Measurements from ENCODE around the gene HPN.
A peak's percentile ranks its signal among the peaks of the same experiment; 100 is the strongest.

Gene HPN

DNA sequence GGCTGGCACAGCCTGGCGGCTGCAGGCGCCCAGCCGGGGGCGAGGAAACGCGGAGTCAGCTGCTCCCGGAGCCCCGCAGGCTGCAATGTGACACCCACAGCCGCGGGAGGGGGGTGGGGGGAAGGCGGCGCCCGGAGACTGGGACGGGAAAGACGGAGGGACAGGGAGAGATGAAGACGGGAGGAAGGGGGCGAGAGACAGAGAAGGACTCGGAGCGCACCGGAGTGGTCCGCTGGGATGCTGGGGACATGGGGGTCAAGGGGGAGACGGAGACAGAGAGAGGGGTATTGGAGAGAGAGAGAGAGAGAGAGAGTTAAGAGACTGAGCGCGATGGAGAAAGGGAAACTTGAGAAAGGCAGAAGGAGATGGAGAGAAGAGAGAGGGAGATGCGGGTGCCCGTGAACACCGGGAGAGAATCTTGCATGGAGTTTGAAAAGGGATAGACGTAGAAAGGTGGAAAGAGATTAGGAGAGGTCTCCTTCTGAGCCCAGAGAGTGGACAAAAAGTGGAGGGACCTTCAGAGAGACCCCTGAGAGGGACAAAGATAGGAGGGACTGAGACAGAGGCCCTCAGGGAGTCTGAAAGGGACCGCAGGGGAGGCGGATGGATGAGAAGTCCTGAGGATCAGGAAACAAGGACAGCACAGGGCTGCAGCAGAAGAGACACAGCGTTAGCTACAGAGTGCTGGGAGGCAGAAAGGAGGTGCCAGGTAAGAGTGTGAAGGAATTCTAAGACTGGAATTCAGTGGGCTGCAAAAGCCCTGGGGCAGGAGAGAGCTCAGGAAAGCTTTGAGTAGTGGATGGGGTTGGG lies 10.2 kb upstream of the HPN start:
- ChIA-PET POLR2A (ENCODE audit: low non-redundant PET) (interaction anchor here (0.6 kb wide), 1 partner anchor 18 kb away, joined by 3 read pairs; no protein-coding TSS in a partner anchor), CTCF (interaction anchor here (0.5 to 1.6 kb wide), 3 partner anchors 9 to 59 kb away, joined by 4 to 7 read pairs (median 4); no protein-coding TSS in a partner anchor)
- DNase-seq (ENCODE audit: low spot score): no peak
- TF ChIP-seq, protein P1, sequence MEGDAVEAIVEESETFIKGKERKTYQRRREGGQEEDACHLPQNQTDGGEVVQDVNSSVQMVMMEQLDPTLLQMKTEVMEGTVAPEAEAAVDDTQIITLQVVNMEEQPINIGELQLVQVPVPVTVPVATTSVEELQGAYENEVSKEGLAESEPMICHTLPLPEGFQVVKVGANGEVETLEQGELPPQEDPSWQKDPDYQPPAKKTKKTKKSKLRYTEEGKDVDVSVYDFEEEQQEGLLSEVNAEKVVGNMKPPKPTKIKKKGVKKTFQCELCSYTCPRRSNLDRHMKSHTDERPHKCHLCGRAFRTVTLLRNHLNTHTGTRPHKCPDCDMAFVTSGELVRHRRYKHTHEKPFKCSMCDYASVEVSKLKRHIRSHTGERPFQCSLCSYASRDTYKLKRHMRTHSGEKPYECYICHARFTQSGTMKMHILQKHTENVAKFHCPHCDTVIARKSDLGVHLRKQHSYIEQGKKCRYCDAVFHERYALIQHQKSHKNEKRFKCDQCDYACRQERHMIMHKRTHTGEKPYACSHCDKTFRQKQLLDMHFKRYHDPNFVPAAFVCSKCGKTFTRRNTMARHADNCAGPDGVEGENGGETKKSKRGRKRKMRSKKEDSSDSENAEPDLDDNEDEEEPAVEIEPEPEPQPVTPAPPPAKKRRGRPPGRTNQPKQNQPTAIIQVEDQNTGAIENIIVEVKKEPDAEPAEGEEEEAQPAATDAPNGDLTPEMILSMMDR (conservative IDR thresholded peaks at IDR 0.05; ENCODE audit: low read depth): no peak
- peak overlapping the region; percentile 61 for H3K27ac ChIP-seq

DNA sequence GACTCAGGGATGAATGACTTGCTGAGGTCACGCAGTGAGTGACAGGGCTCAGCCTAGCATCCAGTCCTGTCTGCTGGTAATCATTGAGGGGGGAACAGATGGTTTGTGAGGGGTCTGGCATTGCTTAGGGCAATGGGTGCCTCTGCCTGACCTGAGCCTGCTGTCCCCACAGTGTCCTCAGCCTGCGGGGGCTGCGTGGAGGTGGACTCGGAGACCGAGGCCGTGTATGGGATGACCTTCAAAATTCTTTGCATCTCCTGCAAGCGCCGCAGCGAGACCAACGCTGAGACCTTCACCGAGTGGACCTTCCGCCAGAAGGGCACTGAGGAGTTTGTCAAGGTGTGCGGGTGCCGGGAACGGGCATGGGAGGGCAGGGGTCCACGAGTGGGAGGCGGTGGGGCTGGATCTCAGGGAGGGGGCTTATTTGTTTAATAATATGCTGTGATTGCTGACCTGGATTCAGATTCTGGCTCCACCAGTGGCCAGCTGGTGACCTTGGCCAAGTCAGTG lies 9.1 kb upstream of the HPN start:
- H3K27ac ChIP-seq: no peak overlapping the region
- POLR2A ChIA-PET (ENCODE audit: low non-redundant PET): no interaction called here
- no peak for DNase-seq (ENCODE audit: low spot score)
- CTCF ChIA-PET: interaction anchor here (0.5 to 1.3 kb wide), 2 partner anchors 12 to 36 kb away, joined by 3 to 7 read pairs; no protein-coding TSS in a partner anchor
- TF ChIP-seq, protein P1 (conservative IDR thresholded peaks at IDR 0.05; ENCODE audit: low read depth): no peak

DNA sequence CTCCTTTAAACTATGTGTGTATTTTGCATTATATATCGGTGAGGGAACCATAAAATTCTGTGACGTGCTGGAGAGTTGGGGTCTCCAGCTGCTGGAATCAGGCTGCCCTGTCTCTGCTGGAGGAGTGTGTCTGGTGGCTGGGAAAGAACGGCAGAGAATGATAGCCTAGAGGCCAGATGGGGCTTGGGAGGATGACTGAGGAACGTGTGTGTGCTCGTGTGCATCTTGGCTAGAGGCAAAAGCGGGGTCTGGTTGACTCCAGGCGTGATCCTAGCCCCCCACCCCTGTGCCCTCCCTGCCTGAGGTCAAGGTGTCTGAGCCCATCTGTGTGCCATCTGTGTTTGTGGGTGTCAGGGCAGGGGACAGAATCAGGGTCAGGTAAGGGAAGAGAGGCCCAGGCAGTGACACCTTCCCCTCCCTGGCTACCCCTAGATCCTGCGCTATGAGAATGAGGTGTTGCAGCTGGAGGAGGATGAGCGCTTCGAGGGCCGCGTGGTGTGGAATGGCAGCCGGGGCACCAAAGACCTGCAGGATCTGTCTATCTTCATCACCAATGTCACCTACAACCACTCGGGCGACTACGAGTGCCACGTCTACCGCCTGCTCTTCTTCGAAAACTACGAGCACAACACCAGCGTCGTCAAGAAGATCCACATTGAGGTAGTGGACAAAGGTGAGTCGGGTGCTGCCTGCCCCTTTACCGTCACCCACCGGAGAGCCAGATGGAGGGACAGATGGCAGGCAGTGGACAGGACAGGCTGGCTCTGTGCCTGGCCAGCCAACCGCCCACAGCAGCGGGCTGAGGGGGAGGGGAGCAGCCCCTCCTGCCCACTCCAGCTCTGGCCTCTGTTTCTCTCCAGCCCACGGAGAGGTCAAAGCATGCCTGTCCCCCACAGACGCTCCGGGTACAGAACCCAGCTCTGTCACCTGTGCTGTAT lies 8.2 kb upstream of the HPN start:
- ChIA-PET POLR2A (ENCODE audit: low non-redundant PET) (no interaction called here), CTCF (interaction anchor here (0.9 to 1.6 kb wide), 3 partner anchors 11 to 14 kb away, joined by 3 to 8 read pairs (median 3); no protein-coding TSS in a partner anchor)

DNA sequence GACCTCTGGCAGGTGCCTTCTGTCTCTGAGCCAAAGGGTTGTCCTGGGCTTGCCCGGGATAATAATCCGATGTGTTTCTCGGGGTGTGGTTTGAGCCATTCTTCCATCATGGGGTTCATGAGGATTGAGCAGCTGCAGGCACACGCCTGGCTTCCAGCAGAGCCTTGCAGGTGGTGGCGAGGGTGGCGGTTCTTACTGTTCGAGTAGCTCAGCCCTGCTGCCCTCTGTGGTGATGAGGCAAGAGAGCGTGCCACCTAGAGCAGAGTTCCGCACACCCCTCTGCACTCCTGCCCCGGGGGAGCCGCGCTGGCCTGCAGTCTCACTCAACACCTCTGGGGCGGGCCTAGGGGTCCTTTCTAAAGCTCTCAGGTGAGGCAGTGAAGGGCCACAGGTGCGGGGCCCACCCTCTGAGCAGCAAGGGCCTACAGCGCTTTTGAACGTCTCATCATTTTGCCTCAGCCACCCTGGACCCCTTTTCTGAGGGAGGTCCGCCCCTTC lies 7.5 kb upstream of the HPN start:
- no peak for DNase-seq (ENCODE audit: low spot score)
- ChIA-PET CTCF (interaction anchor here (0.9 to 1.6 kb wide), 3 partner anchors 10 to 14 kb away, joined by 3 to 8 read pairs (median 3); no protein-coding TSS in a partner anchor), POLR2A (ENCODE audit: low non-redundant PET) (no interaction called here)
- no peak overlapping the region for H3K27ac ChIP-seq
- TF ChIP-seq, protein P1 (conservative IDR thresholded peaks at IDR 0.05; ENCODE audit: low read depth): no peak

More for the DNA sequence above, 8.2 kb upstream of the HPN start:
- TF ChIP-seq, protein P1 (conservative IDR thresholded peaks at IDR 0.05; ENCODE audit: low read depth): no peak
- H3K27ac ChIP-seq: no peak overlapping the region
- DNase-seq (ENCODE audit: low spot score): no peak

DNA sequence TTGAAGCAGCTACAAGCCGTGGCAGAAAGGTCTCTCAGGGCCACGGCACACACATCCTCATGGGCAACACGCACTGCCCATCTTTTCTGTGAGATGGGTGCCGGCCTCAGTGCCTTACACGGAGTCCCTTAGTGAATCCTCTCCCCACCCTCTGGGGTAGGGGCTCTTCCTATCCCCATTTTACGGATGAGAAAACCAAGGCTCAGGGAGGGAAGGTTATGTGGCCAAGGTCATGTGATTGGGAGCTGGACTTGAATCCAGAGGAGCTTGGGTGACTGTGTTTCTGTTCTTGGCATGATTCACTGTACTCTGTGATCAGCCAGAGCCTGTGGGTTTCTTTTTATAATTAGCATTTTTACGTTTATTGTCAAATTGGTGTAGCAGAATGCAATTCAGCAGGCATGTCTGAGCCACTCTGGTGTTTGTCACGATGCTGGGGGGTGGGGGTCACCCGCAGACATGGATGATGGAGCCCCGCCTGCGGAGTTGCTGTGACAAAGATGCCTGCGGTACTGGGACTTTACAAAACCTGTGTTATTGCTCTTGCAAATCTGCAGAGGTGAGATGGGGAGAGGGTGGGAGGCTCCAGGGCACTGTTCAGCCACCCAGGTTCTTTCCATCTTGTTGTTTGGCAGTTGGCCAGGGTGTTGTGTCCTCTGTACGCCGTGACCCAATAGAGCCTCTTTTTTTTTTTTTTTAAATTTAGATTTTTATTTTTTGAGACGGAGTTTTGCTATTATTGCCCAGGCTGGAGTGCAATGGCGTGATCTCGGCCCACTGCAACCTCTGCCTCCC lies 6.7 kb upstream of the HPN start:
- TF ChIP-seq, protein P1 (conservative IDR thresholded peaks at IDR 0.05; ENCODE audit: low read depth): no peak
- POLR2A ChIA-PET (ENCODE audit: low non-redundant PET): no interaction called here
- no peak overlapping the region for H3K27ac ChIP-seq
- CTCF ChIA-PET: interaction anchor here (0.9 to 1.6 kb wide), 3 partner anchors 9 to 13 kb away, joined by 3 to 8 read pairs (median 3); no protein-coding TSS in a partner anchor
- DNase-seq (ENCODE audit: low spot score): no peak
